Left lung (tissue), 14 donors: ENCODE data around the gene GOLIM4. TPM values are rescaled to one million over a fixed set of nuclear protein-coding genes. Genes with fewer than 3 reads are reported as not detected.

Source experiments
- ATAC-seq: fragments of 200-7000 bp; cut with Tn5 transposase; one replicate; pipeline ENCODE4 v1.9.1; 2020; ENCODE audit warnings: moderate library complexity
- DNase-seq, 4 donors: peaks; one replicate each; pipeline ENCODE4 v3.0.0-alpha.2; 2013 to 2020
- H3K27ac ChIP-seq, 2 donors: fragments of 200-600 bp; sonication (generic) in 1 of 2; one replicate each; pipeline versions ENCODE4 v1.5.0 to v1.8.0; 2020 to 2021
- H3K27me3 ChIP-seq, 2 donors: fragments of 200-600 bp; sonication (generic) in 1 of 2; one replicate each; pipeline versions ENCODE4 v1.5.0 to v1.8.0; 2020 to 2021
- H3K36me3 ChIP-seq, 2 donors: fragments of 200-600 bp; sonication (generic) in 1 of 2; one replicate each; pipeline versions ENCODE4 v1.5.0 to v1.8.0; 2020 to 2021
- H3K4me1 ChIP-seq, 2 donors: fragments of 200-600 bp; one replicate each; pipeline ENCODE4 v1.8.0; 2021
- H3K4me3 ChIP-seq, 2 donors: fragments of 200-600 bp; sonication (generic) in 1 of 2; one replicate each; pipeline versions ENCODE4 v1.5.0 to v1.8.0; 2020 to 2021; ENCODE audit warnings: mild to moderate bottlenecking in 1 of 2
- H3K9me3 ChIP-seq, 2 donors: fragments of 200-600 bp; sonication (generic) in 1 of 2; one replicate each; pipeline versions ENCODE4 v1.5.0 to v1.8.0; 2020 to 2021
- CTCF ChIP-seq, 2 donors: fragments of 200-600 bp; sonication (generic) in 1 of 2; IDR thresholded peaks; one replicate each; pipeline versions ENCODE4 v1.5.0 to v1.8.0; 2021; ENCODE audit warnings: antibody characterized with exemption in 2 of 2
- intact Hi-C, 2 donors: fragments of 100-400 bp; cut with DNase I; formaldehyde crosslinking; loops; one replicate each; pipeline versions ENCODE4 v1.11.2 to v1.14.2; 2022
- long read RNA-seq, 12 donors: library from polyadenylated mRNA in 2 of 12; unstranded in 2 of 12; transcript quantifications; one replicate each; pipeline ENCODE4 v2.0.0 and lab custom pipeline, GENCODE V29; 2019 to 2026
- polyA plus RNA-seq, 6 donors: library from polyadenylated mRNA; unstranded; fragments of 120-200 nt; gene quantifications; one replicate each; pipeline ENCODE4 v1.2.1, GENCODE V29; 2013; ENCODE audit not compliant: insufficient read length in 6 of 6
- total RNA-seq, 2 donors: library from RNA; stranded (reverse); fragmentation: NEBNext Ultra II Directional; extraction: Animal tissue kit (Norgen Biotek cat#: 25700); gene quantifications; one replicate each; pipeline ENCODE4 v1.2.1, GENCODE V29; 2021
- donor health status: DM: no; HTN: yes; CAD: no.
- donor health status: DM: no; HTN: no; CAD: no.

Gene GOLIM4
- total RNA-seq (10 to 100 TPM; 40.6 to 41.3 TPM), polyA plus RNA-seq (10 to 100 TPM; 71.7 to 85.2 (median 76.2) TPM)
- long read RNA-seq, donor 1, full-length matches to known transcripts = 2 of 7 reads
- long read RNA-seq, donor 1, partial matches to known transcripts = 5 of 7 reads
- long read RNA-seq, donor 1, other reads (novel, unspliced or antisense) = 0 of 7 reads
- long read RNA-seq, donor 2, full-length matches to known transcripts = 2 of 15 reads
- long read RNA-seq, donor 2, partial matches to known transcripts = 13 of 15 reads
- long read RNA-seq, donor 2, other reads (novel, unspliced or antisense) = 0 of 15 reads
- long read RNA-seq, donor 3, full-length matches to known transcripts = 5 of 5 reads
- long read RNA-seq, donor 3, partial matches to known transcripts = 0 of 5 reads
- long read RNA-seq, donor 3, other reads (novel, unspliced or antisense) = 0 of 5 reads
- long read RNA-seq, donor 4, full-length matches to known transcripts = 1 of 35 reads
- long read RNA-seq, donor 4, partial matches to known transcripts = 24 of 35 reads
- long read RNA-seq, donor 4, other reads (novel, unspliced or antisense) = 10 of 35 reads
- long read RNA-seq, donor 5, full-length matches to known transcripts = 3 of 3 reads
- long read RNA-seq, donor 5, partial matches to known transcripts = 0 of 3 reads
- long read RNA-seq, donor 5, other reads (novel, unspliced or antisense) = 0 of 3 reads
- long read RNA-seq, donor 6, full-length matches to known transcripts = 2 of 2 reads
- long read RNA-seq, donor 6, partial matches to known transcripts = 0 of 2 reads
- long read RNA-seq, donor 6, other reads (novel, unspliced or antisense) = 0 of 2 reads
- long read RNA-seq, donor 7, full-length matches to known transcripts = 3 of 3 reads
- long read RNA-seq, donor 7, partial matches to known transcripts = 0 of 3 reads
- long read RNA-seq, donor 7, other reads (novel, unspliced or antisense) = 0 of 3 reads
- long read RNA-seq, donor 8, full-length matches to known transcripts = 1 of 16 reads
- long read RNA-seq, donor 8, partial matches to known transcripts = 15 of 16 reads
- long read RNA-seq, donor 8, other reads (novel, unspliced or antisense) = 0 of 16 reads
- long read RNA-seq, donor 9 = 0 reads
- long read RNA-seq, donor 10, partial matches to known transcripts = 5 of 5 reads
- long read RNA-seq, donor 10, other reads (novel, unspliced or antisense) = 0 of 5 reads
- long read RNA-seq, donor 11, full-length matches to known transcripts = 3 of 3 reads
- long read RNA-seq, donor 11, partial matches to known transcripts = 0 of 3 reads
- long read RNA-seq, donor 11, other reads (novel, unspliced or antisense) = 0 of 3 reads
- long read RNA-seq, donor 12, full-length matches to known transcripts = 3 of 10 reads
- long read RNA-seq, donor 12, partial matches to known transcripts = 7 of 10 reads
- long read RNA-seq, donor 12, other reads (novel, unspliced or antisense) = 0 of 10 reads

- peak; percentile 95 to 97 (median 97) for DNase-seq
- Histone ChIP-seq H3K4me3 (peak within 1 kb of the TSS; percentile 78 to 80), H3K27me3 (no peaks in the 10 kb centered on the region), H3K27ac (peak within 1 kb of the TSS; percentile 93 to 97), H3K36me3 (no peaks in the 10 kb centered on the region), H3K4me1 (peaks cover 4 to 35% of the 10 kb centered on the region in 2 donors), H3K9me3 (no peaks in the 10 kb centered on the region)
- TF ChIP-seq CTCF (IDR thresholded peaks at IDR 0.05) = no peak
- intact Hi-C loops = no loop called here
- ATAC-seq = peak; percentile 94
Measured at GRCh38 chr3:168095611-168096209, at the start of gene GOLIM4. TSS of gene GOLIM4 (minus strand) at chr3:168095924. CDS start at chr3:168095285, 639 bp downstream.

DNA sequence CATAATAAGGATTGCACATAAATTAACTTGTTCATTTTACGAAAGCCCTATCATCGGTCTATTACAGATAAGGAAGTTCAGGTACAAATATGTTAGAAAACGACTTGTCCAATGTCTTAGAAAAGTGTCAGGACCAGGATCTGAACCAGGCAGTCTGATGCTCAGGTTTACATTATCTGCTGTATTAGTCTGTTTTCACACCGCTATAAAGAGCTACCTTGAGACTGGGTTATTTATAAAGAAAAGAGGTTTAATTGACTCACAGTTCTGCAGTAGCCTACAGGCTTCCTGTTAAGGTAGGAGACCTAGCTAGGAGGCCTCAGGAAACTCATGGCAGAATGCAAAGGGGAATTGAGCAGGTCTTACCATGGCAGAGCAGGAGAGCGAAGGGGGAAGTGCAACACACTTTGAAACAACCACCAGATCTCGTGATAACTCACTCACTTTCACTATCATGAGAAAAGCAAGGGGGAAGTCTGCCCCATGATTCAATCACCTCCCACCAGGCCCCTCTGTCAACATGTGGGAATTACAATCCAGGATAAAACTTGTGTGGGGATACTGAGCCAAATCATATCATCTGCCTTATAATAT is 45.8 kb upstream of the GOLIM4 start:
- ATAC-seq = no peak

DNA sequence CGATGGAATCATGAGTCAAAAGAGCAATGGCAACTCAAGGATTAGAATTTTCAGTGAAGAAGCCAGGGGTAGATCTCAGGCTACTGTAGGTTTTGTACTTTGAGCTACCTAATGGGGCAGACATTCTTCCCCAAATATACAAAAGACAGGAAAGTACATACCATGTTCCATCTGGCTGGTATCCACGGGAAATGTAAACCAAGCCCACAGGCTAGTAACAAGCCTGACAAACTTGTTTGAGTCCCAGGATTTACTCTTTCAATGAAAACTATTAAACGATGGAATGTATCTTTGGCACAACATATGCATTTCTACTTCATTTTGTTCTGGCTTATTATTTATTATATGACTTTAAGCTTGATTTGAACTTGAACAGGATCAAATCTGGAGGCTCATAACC is 44.2 kb upstream of the GOLIM4 start:
- Histone ChIP-seq H3K4me3 (no peak overlapping the region), H3K9me3 (peaks cover 0 to 3% of the 10 kb centered on the region in 2 donors), H3K36me3 (no peaks in the 10 kb centered on the region), H3K27ac (no peak overlapping the region), H3K27me3 (no peaks in the 10 kb centered on the region), H3K4me1 (no peaks in the 10 kb centered on the region)
- intact Hi-C loops = no loop called here
- no peak for TF ChIP-seq CTCF (IDR thresholded peaks at IDR 0.05)
- no peak for ATAC-seq
- DNase-seq = no peak

More for the DNA sequence above, 45.8 kb upstream of the GOLIM4 start:
- no peaks in the 10 kb centered on the region for H3K4me1 ChIP-seq
- peaks cover 0 to 3% of the 10 kb centered on the region in 2 donors for H3K9me3 ChIP-seq
- DNase-seq = no peak
- H3K27me3 ChIP-seq = no peaks in the 10 kb centered on the region
- H3K4me3 ChIP-seq = no peak overlapping the region
- intact Hi-C loops = no loop called here
- no peak overlapping the region for H3K27ac ChIP-seq
- H3K36me3 ChIP-seq = no peaks in the 10 kb centered on the region
- no peak for TF ChIP-seq CTCF (IDR thresholded peaks at IDR 0.05)

- intact Hi-C loops = no loop called here
- ATAC-seq (no peak), DNase-seq (peak in 2 of 4 donors; percentile 56 to 57)
- no peaks in the 10 kb centered on the region for H3K27me3 ChIP-seq
- no peak for TF ChIP-seq CTCF (IDR thresholded peaks at IDR 0.05)
- no peak overlapping the region for H3K27ac ChIP-seq
- H3K36me3 ChIP-seq = no peaks in the 10 kb centered on the region
- H3K9me3 ChIP-seq = no peaks in the 10 kb centered on the region
- H3K4me3 ChIP-seq = no peak overlapping the region
- H3K4me1 ChIP-seq = no peaks in the 10 kb centered on the region
Measured at GRCh38 chr3:168138421-168138820, 42.7 kb upstream of the GOLIM4 start.
